NAMALWA (cell line): ENCODE data around the gene APPBP2.
"Not testable (repeated sequence)": the region's sequence is repeated elsewhere in the genome, so short reads cannot be mapped to it uniquely, and the experiment has no call there.

Source experiments
- DNase-seq: peaks from one replicate; pipeline ENCODE4 v3.0.0-alpha.2; 2015; ENCODE audit warnings: low spot score

The APPBP2 gene, protein sequence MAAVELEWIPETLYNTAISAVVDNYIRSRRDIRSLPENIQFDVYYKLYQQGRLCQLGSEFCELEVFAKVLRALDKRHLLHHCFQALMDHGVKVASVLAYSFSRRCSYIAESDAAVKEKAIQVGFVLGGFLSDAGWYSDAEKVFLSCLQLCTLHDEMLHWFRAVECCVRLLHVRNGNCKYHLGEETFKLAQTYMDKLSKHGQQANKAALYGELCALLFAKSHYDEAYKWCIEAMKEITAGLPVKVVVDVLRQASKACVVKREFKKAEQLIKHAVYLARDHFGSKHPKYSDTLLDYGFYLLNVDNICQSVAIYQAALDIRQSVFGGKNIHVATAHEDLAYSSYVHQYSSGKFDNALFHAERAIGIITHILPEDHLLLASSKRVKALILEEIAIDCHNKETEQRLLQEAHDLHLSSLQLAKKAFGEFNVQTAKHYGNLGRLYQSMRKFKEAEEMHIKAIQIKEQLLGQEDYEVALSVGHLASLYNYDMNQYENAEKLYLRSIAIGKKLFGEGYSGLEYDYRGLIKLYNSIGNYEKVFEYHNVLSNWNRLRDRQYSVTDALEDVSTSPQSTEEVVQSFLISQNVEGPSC

DNA sequence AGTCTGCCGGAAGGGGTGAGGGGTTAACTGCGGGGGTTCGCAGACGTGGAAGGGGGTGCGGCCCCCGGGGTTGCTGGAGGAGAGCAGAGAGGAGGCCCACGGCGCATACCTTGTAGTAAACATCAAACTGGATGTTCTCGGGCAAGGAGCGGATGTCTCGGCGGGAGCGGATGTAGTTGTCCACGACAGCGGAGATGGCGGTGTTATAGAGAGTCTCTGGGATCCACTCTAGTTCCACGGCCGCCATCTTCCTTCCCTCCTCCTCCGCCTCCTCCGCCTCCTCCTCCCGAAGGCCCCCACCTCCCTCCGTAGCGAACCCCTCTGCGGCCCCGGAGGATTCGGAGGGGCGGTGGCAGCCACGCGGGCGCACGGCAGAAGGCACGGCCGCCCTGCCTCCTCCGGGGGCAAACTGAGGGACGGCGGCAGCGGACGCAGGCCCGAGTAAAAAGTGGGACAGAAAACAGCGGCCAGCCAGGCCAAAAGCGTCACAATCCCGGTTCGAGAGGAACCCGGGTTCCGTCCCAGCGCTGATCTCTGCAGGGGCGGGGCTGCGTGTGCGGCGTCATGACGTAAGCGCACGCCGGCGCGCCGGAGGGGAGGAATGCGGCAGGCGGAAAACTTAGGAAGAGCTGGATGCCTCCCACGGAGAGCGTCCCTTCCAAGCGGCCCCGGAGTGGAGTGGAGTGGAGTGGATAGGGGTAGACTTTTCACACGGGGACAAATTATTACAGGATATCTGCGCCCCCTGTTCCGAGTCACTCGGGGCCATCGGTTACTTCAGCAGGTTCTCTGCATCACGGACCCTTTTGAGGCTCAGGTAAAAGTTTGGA lies at the start of gene APPBP2:
TSS of gene APPBP2 (minus strand) at position 558 of the 830 bp plus-strand sequence. CDS start at position 247, 311 bp downstream.
- DNase-seq: peak; percentile 80

DNA sequence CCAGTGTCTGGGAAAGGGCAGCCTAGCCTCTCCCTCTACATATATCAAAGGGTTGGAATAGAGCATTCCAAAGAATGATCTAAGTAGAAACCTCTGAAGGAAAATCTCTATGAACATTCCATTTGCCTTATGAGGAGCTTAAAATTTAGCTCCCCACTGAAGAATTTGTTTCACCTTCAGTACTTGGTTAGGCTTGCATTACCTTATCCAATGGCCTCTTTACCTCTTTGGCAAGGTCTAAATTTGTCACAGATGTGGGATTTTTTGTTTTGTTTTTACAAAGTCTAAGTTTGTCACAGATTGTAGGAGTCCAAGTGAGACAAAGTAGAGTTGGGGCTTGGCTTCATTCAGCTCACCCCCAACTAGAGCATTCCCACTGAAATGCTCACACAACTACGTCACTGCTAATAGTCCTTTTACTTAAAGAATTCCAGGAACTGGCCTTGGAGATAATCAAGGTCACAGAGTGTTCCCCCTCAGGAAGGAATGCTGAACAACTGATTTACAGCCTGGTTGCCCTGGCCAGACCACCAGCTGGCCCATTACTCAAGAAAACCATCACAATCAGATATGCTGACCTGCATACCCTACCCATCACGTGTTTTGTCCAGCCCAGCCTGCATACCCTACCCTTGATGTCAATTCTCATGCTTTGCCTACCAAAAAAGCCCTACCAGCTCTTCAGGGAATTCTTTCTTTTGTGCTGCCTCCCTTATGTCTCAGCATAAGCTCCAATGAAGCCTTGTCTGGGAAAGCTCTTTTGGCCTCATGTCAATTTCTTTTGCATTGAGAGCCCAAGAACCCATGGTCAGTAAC lies 47.4 kb upstream of the APPBP2 start:
- no peak for DNase-seq

DNA sequence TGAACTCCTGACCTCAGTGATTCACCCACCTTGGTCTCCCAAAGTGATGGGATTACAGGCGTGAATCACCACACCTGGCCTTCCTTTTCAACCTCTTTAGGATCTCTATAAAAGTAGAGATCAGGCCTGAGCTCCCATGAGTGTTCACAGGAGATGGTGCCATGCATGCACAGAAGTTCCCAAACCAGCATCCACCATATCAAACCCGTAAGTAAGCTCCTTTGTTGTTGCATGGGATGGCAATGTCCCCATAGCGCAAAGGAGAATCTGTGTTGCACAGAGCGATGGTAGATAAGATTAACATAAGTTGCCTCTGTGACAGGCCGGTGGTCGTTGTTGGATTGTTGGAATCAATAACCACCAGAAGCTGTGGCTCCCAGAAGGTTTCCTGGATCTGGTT lies 39.2 kb upstream of the APPBP2 start:
- DNase-seq: no peak

DNA sequence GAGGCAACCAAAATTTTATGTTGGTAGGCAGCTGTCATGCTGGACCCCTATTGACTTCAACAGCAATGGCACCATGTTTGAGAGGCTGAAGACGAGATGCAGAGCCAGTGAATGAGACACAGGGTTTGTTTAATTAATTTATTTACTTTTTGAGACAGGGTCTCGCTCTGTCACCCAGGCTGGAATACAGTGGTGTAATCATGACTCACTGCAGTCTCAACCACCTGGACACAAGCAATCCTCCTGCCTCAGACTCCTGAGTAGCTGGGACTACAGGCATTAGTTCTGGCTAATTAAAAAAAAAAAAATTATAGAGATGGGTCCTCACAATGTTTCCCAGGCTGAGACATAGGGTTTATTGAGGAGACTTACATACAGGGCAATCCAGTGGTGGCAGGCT lies 37.7 kb upstream of the APPBP2 start:
- DNase-seq: no peak

DNA sequence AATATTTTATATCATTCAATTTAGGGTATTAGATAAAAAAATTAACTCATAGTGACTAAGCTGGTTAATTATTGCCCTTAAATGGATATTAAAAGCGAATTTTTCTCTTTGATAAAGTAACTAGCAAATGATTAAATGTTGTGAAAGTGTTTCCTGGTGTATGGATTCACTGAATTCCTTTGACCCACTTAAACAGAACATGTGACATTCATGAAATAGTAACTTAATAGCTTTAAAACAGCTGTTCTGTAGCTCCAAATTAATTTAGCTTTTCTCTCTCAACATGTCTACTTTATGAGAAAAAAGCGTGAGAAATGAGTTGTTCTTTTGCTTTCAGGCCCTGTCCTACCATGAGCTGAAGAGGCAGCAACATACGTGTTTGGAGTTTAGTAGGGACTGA lies 36.4 kb upstream of the APPBP2 start:
- no peak for DNase-seq

DNA sequence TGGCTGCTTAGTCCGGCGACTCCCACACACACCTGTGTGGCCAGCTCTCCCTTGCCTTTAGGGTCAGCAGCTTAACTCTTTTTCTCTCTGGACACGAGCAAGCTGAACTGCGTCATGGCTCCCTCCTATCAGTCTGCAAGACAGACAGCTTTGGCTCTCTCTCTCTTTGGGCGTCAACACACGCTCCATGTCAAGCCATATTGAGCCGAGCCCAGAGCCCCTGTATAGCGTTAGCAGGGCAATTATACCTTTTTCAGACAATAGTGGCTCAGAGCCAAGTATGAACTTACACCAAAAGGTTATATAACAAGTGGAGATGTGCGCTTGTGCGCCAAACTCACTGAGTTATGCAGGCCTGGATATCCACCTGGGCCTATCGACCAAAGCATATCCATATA lies 34.8 kb upstream of the APPBP2 start:
- DNase-seq: no peak

DNA sequence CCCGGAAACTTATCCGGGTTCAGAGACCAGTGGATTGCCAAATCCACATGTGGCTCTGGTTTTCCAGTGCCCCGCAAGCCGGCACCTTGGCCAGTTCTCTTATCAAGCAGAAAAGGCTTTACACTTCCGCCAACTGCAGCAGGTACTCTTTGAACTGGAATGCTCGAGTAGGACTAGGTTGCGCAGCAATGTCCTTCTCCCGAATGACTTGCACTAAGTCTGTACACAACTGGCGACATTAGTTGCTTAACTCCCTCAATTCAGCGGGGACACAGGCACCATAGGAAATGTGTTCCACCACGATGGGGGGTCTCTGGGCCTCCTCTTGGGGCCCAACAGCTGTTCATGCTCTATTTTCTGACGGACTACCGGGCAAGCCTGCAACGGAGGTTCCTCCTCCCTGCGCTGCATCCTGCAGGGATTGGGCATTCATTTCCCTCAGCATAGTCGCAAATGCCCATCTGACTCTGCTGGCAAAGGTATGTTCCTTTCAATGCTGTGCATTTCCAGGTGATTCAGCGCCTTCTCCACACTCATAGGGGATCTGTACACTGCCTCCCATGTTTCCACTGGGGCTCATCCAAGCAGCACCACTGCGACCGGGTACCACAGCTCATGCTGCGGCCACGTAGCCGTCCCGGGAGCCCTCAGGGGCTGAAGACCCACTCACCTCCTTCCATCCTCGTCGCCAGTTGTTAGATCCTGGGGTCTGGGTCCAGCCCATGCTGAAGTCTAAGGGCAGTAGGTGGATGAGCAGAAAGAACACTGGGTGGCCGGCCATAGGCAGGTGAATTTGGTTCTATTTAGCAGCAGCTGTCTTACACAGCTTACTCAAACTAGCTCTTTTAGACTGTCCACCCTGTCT lies 34.2 kb upstream of the APPBP2 start:
- no peak for DNase-seq

DNA sequence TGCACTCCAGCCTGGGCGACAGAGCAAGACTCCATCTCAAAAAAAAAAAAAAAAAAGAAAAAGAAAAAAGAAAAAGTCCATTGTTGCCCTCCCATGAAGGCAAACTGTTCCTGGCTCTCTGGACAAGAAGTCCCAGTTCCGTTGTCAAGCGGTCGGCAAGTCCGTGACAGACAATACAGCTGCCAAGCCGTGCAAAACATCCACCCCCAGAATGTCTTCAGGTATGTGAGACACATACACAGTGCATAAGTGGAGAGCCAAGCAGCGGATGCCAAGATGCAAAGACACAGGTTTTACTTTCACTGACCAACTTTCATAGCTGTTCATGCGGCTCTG lies 33.6 kb upstream of the APPBP2 start:
- no peak for DNase-seq

DNA sequence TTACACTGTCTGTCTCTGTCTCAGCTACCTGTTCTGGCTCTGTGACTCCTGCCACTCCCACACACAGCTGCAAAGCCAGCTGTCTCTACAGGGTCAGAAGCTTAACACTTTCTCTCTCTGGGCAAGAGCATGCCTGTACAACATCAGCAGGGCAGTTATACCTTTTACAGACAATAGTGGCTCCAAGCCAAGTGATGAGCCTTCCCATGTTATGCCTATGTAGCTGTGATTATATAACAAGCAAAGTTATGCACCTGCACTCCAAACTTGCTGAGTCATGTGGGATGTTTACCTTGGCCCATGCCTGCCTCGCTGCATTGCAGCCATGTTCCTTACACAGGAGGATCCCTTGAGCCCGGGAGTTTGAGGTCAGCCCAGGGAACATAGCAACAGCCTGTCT lies 31.8 kb upstream of the APPBP2 start:
- DNase-seq: peak; percentile 38

DNA sequence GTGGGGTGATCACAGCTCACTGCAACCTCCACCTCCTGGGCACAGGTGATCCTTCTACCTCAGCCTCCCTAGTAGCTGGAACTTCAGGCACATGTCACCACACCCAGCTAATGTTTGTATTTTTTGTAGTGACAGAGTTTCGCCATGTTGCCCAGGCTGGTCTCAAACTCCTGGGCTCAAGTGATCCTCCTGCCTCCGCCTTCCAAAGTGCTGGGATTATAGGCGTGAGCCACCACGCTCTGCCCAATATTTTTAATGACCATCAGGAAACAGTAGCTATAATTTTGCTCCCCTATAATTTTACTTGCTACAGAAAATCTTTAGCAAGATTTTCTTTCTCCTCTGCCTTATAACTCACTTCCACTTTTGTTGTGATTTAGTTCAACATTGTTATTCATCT lies 29.7 kb upstream of the APPBP2 start:
- no peak for DNase-seq

DNA sequence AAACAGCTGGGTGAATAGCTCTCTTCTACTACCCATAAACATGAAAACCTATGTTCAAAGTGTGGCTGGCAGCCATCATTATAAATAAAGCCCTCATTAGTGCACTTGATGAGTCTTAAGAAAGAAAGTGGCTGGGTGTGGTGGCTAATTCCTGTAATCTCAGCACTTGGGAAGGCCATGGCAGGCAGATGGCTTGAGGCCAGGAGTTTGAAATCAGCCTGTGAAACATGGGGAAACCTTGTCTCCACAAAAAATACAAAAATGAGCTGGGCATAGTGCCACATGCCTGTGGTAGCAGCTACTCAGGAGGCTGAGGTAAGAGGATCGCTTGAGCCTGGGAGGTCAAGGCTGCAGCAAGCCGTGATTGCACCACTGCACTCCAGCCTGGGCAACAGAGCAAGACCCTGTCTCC lies 28.3 kb upstream of the APPBP2 start:
- DNase-seq: no peak

DNA sequence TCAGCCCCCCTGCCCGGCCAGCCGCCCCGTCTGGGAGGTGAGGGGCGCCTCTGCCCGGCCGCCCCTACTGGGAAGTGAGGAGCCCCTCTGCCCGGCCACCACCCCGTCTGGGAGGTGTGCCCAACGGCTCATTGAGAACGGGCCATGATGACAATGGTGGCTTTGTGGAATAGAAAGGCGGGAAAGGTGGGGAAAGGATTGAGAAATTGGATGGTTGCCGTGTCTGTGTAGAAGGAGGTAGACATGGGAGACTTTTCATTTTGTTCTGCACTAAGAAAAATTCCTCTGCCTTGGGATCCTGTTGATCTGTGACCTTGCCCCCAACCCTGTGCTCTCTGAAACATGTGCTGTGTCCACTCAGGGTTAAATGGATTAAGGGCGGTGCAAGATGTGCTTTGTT lies 26.2 kb upstream of the APPBP2 start:
- DNase-seq: not testable (repeated sequence)

DNA sequence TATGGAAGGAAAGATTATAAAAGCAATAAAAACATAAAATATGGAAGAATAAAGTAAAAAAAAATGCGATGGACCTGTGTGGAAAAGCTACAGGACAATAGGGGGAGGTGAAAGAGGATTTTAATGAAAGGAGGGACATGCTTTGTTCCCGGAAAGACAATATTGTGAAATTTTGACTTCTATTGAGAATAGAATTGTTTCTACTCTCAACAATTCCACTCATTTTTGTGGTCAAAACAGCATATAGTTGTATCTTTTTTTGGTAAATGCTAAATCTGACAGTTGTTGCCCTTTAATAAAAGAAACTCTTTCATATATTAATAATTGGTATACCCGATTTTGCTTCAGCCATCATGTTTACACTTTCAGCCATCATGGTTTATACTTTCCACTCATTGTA lies 22.9 kb upstream of the APPBP2 start:
- DNase-seq: no peak

DNA sequence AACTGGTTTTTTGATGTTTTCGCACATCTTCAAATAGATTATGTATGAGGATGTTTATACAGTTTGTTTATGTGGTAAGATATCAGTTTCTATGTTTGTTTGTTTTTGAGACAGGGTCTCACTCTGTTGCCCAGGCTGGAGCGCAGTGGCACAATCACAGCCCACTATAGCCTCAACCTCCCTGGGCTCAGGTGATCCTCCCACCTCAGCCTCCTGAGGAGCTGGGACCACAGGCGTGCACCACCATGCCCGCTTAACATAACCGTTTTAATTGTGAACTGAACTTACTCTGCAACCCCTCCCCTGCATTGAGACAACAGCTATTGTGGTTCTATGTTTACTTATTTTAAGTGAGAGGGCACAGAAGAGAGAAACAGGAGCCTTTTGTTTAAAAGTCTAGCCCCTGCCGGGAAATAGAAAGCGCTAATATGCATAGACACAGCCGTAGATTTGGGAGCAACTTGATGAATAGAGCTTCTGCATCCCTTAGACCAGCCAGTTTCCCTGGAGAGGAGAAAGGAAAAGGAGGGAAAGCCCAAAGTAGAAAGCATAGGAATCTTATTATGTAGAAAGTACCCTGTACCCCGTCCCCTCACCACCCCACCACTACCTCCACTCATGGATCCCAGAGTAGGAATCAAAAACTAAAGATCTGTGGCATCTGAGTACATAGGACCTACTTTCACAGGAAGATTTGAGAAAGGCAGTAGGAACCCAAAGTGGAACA lies 19.6 kb upstream of the APPBP2 start:
- no peak for DNase-seq

DNA sequence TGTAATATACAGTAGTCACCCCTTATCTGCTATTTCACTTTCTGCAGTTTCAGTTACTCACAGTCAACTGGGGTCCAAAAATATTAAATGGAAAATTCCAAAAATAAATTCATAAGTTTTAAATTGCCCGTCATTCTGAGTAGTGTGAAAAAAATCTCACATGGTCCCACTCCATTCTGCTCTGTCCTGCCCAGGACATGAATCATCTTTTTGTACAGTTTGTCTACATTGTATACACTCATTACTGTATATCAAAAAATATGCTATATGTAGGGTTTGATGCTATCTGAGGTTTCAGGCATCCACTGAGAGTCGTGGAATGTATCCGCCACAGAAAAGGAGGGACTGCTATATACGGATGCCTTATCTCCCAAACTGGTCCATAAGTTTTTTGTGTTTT lies 16.0 kb upstream of the APPBP2 start:
- DNase-seq: no peak

DNA sequence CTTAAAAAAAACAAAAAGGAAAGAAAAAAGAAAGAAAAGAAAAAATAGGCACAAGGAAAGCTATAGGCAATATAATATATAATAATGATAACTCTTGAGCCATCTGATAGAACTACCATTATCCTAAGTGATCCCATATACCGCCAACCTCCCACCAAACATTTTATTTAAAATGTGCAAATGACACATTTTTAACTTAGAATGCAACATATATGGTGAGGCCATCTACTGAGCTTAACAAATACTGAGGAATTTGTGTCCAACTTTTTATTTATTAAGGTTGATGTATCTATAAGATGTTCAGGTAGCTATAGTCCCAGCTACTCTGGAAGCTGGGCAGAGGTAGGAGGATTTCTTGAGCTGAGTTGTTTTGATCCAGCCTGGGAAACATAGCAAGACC lies 14.4 kb upstream of the APPBP2 start:
- DNase-seq: no peak

DNA sequence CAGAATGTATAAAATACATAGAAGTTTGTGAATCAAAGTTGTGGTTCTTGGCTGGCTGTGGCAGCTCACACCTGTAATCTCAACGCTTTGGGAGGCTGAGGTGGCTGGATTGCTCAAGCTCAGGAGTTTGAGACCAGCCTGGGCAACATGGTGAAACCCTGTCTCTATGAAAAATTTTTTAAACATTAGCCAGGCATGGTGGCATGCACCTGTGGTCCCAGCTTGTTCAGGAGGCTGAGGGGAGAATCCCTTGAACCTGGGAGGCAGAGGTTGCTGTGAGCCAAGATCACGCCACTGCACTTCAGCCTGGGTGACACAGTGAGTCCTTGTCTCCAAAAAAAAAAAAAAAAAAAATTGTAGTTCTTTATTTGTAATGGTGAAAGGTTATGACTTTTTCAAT lies 13.8 kb upstream of the APPBP2 start:
- no peak for DNase-seq

DNA sequence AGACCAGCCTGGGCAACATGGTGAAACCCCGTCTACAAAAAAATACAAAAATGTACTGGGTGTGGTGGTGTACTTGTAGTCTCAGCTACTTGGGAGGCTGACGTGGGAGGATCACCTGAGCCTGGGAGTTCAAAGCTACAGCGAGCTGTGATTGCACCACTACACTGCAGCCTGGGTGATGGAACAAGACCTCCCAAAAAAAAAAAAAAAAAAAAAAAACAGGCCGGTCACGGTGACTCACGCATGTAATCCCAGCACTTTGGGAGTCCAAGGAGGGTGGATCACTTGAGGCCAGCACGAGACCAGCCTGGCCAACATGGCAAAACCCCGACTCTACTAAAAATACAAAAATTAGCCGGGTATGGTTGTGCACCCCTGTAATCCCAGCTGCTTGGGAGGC lies 12.7 kb upstream of the APPBP2 start:
- no peak for DNase-seq

DNA sequence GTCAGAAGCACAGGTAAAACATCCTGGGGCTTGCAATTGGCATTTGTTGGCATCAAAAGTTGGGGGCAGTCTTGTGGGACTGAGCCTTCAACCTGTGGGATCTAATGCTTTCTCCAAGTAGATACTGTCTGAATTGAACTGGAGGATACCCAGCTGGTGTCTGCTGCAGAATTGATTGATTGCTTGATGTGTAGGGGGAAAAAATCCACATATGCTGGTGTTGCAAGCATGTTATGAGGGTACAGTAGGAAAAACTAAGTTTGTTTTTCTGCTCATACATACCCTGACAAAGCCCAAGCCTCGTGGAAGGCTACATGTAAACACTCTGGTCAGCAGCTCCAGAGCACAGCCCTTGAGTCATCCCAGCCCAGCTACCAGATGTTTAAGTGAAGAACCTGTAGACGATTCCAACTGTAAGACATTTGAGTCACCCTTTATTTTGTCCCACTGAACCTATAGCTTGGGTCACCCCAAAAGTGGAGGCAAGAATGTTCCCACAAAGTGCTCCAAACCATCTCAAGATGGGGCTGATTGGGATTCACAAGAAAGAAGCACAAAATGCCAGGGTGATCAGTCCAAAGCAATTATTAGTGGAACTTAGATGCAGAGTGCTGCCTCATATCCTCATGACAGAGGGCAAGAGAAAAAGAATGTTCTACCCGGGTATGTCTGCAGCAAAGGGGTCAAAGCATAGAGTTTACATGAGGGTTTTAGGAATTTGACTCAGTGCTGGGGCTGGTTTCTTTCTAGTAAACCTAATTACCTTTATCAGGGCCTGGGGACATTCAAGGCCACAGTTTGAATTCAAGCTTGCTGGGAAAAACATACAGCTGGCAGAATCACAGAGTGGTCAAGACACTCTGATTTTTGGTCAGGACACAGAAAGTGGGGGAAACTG lies 9.6 kb upstream of the APPBP2 start:
- DNase-seq: no peak
